Adrenal gland (tissue), 12 donors: Measurements from ENCODE around the gene MALRD1. TPM values are rescaled to one million over a fixed set of nuclear protein-coding genes. Genes with fewer than 3 reads are reported as not detected.

Experiments
- DNase-seq, 7 donors: peaks; one replicate each; pipeline ENCODE4 v3.0.0-alpha.2; 2019 to 2020
- H3K27ac ChIP-seq, 5 donors: fragments of 200-600 bp; sonication (generic) in 4 of 5; 1 replicate in 3 of 5; 2 replicates in 2 of 5; pipeline versions ENCODE4 v1.5.1 to v1.8.0; 2016 to 2020; ENCODE audit warnings: mild to moderate bottlenecking in 1 of 5
- H3K27me3 ChIP-seq: fragments of 200-600 bp; 2 replicates; pipeline ENCODE4 v1.8.0; 2021
- H3K36me3 ChIP-seq, 2 donors: fragments of 200-600 bp; replicated peaks in 1 of 2; 1 replicate in 1 of 2; 2 replicates in 1 of 2; pipeline versions ENCODE4 v1.5.1 to v1.8.0; 2018 to 2022
- H3K4me1 ChIP-seq, 2 donors: fragments of 200-600 bp; replicated peaks in 1 of 2; 1 replicate in 1 of 2; 2 replicates in 1 of 2; pipeline versions ENCODE4 v1.5.1 to v1.8.0; 2018 to 2021
- H3K4me3 ChIP-seq, 4 donors: fragments of 200-600 bp; sonication (generic) in 3 of 4; one replicate each; pipeline ENCODE4 v1.5.1; 2016 to 2018
- H3K9me3 ChIP-seq, 3 donors: fragments of 200-600 bp; sonication (generic) in 1 of 3; replicated peaks in 1 of 3; 1 replicate in 2 of 3; 2 replicates in 1 of 3; pipeline versions ENCODE4 v1.5.1 to v1.8.0; 2016 to 2021
- POLR2A ChIP-seq, 2 donors: fragments of 450-650 bp; IDR thresholded peaks; one replicate each; pipeline ENCODE4 v1.6.1; 2017; ENCODE audit warnings: antibody characterized with exemption in 2 of 2, mild to moderate bottlenecking in 2 of 2, moderate library complexity in 1 of 2
- WGBS, 4 donors: extraction: QIAGEN DNeasy Blood & Tissue Kit in 2 of 4; methylation state at CpG; one replicate each; pipeline versions ENCODE4 v1.1.5 to v1.1.7; 2013 to 2017; 5-methylcytosine and 5-hydroxymethylcytosine counted together
- intact Hi-C, 2 donors: fragments of 100-400 bp; cut with DNase I; formaldehyde crosslinking; loops; one replicate each; pipeline versions ENCODE4 v1.14.1 to v1.15.0; 2022 to 2023
- polyA plus RNA-seq, 3 donors: library from polyadenylated mRNA; stranded (reverse); fragments of 200-250 nt in 2 of 3; fragments of 350-450 nt in 1 of 3; fragmentation: Illumina TruSeq in 1 of 3; extraction: RNeasy Lipid Tissue Mini Kit (QIAGEN cat#74804) in 1 of 3; gene quantifications; one replicate each; pipeline ENCODE4 v1.2.3, GENCODE V29; 2013 to 2014
- total RNA-seq, 9 donors: library from RNA; depleted of rRNA in 4 of 9; stranded (reverse); fragments of >200 nt in 4 of 9; fragments of 120-200 nt in 1 of 9; fragmentation: NEBNext Ultra II Directional in 1 of 9; extraction: Animal tissue kit (Norgen Biotek cat#: 25700) in 1 of 9; gene quantifications; one replicate each; pipeline versions ENCODE4 v1.1.0 to v1.2.4, GENCODE V29; 2013 to 2023
- TF ChIP-seq, protein P1 (sequence below), 6 experiments: fragments of 450-650 bp in 4 of 6; fragments of 200-600 bp in 2 of 6; sonication (generic) in 1 of 6; IDR thresholded peaks; 1 replicate in 5 of 6; 2 replicates in 1 of 6; pipeline versions ENCODE4 v1.5.1 to v1.8.0; 2016 to 2021; ENCODE audit warnings: antibody characterized with exemption in 6 of 6, mild to moderate bottlenecking in 2 of 6, moderate library complexity in 1 of 6
- donor health status: healthy with polysubstance abuse.
- donor health status: Bipolar disorder and iron deficiency.
- donor health status: DM: yes; HTN: yes; CAD: no.
- donor health status: DM: no; HTN: no; CAD: no.
- donor health status: DM: no; HTN: no; CAD: no.
- donor health status: DM: yes; HTN: yes; CAD: no.

The MALRD1 gene
- total and polyA plus RNA-seq, 12 donors, result 0.48 to 6.2 (median 1.9) TPM

DNA sequence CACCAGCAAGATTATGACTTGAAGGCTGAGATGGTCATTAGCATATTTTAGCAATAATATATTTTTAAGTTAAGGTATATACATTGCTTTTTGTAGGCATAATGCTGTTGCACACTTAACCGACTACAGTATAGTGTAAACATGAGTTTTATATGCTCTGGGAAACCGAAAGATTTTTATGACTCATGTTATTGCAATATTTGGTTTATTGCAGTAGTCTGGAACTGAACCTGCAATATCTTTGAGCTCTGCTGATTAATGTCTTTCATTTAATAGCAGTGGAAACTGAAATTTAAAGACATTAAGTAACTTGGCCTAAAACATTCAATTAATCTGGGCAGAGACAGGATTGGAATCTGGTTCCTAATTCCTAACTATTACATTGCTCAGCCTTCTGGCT is 500.9 kb downstream of the MALRD1 start:
- WGBS, 4 donors, result 90 to 93% (median 91%) methylated on average over 2 of the region's 2 CpGs
- H3K27me3 ChIP-seq, result no peaks in the 10 kb centered on the region
- no peak for DNase-seq
- no peak overlapping the region for H3K4me3 ChIP-seq
- H3K27ac ChIP-seq, result no peak overlapping the region
- no peak for TF ChIP-seq POLR2A (IDR thresholded peaks at IDR 0.05)
- TF ChIP-seq, protein P1, sequence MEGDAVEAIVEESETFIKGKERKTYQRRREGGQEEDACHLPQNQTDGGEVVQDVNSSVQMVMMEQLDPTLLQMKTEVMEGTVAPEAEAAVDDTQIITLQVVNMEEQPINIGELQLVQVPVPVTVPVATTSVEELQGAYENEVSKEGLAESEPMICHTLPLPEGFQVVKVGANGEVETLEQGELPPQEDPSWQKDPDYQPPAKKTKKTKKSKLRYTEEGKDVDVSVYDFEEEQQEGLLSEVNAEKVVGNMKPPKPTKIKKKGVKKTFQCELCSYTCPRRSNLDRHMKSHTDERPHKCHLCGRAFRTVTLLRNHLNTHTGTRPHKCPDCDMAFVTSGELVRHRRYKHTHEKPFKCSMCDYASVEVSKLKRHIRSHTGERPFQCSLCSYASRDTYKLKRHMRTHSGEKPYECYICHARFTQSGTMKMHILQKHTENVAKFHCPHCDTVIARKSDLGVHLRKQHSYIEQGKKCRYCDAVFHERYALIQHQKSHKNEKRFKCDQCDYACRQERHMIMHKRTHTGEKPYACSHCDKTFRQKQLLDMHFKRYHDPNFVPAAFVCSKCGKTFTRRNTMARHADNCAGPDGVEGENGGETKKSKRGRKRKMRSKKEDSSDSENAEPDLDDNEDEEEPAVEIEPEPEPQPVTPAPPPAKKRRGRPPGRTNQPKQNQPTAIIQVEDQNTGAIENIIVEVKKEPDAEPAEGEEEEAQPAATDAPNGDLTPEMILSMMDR (IDR thresholded peaks at IDR 0.05), result no peak
- H3K36me3 ChIP-seq, result no peaks in the 10 kb centered on the region
- no peaks in the 10 kb centered on the region for H3K4me1 ChIP-seq
- intact Hi-C loops, result no loop called here
- no peaks in the 10 kb centered on the region for H3K9me3 ChIP-seq

GRCh38 chr10:19556666-19557065 is 508.1 kb downstream of the MALRD1 start:
- no peak overlapping the region for H3K4me3 ChIP-seq
- no peak overlapping the region for H3K27ac ChIP-seq
- no peaks in the 10 kb centered on the region for H3K9me3 ChIP-seq
- no peaks in the 10 kb centered on the region for H3K36me3 ChIP-seq
- no peak for DNase-seq
- TF ChIP-seq POLR2A (IDR thresholded peaks at IDR 0.05), result no peak
- TF ChIP-seq, protein P1 (IDR thresholded peaks at IDR 0.05), result no peak
- H3K27me3 ChIP-seq, result no peaks in the 10 kb centered on the region
- intact Hi-C loops, result no loop called here
- H3K4me1 ChIP-seq, result no peaks in the 10 kb centered on the region
- WGBS, 4 donors, result 63 to 83% (median 80%) methylated on average over 2 of the region's 2 CpGs

- TF ChIP-seq, protein P1 (IDR thresholded peaks at IDR 0.05), result no peak
- TF ChIP-seq POLR2A (IDR thresholded peaks at IDR 0.05), result no peak
- no peaks in the 10 kb centered on the region for H3K4me1 ChIP-seq
- H3K27ac ChIP-seq, result peak overlapping the region in 1 of 5 donors; percentile 18
- WGBS, 4 donors, result 85 to 100% (median 89%) methylated on average over 1 of the region's 1 CpG
- no peak overlapping the region for H3K4me3 ChIP-seq
- H3K27me3 ChIP-seq, result no peaks in the 10 kb centered on the region
- intact Hi-C loops, result no loop called here
- DNase-seq, result no peak
- no peaks in the 10 kb centered on the region for H3K36me3 ChIP-seq
- H3K9me3 ChIP-seq, result no peaks in the 10 kb centered on the region
Observed at GRCh38 chr10:19561181-19561580, 512.6 kb downstream of the MALRD1 start.

GRCh38 chr10:19563388-19564141 is 515.0 kb downstream of the MALRD1 start:
- no peaks in the 10 kb centered on the region for H3K36me3 ChIP-seq
- no peak for DNase-seq
- H3K27me3 ChIP-seq, result no peaks in the 10 kb centered on the region
- WGBS, 4 donors, result 91 to 98% (median 94%) methylated on average over 4 of the region's 4 CpGs
- TF ChIP-seq POLR2A (IDR thresholded peaks at IDR 0.05), result no peak
- TF ChIP-seq, protein P1 (IDR thresholded peaks at IDR 0.05), result no peak
- H3K4me1 ChIP-seq, result no peaks in the 10 kb centered on the region
- no peaks in the 10 kb centered on the region for H3K9me3 ChIP-seq
- intact Hi-C loops, result no loop called here
- H3K27ac ChIP-seq, result no peak overlapping the region
- H3K4me3 ChIP-seq, result no peak overlapping the region
